IMR-90 (cell line): Measurements from ENCODE around the gene HDAC7. TPM values are rescaled to one million over a fixed set of nuclear protein-coding genes. Genes with fewer than 3 reads are reported as not detected.

Source experiments
- ATAC-seq: fragments of 200-7000 bp; cut with Tn5 transposase; 2 replicates; pipeline ENCODE4 v1.9.1; 2020; ENCODE audit warnings: low read depth, mild to moderate bottlenecking, moderate library complexity
- BruUV-seq: library from RNA; stranded (reverse); fragments of 400-500 nt; replicated peaks from 2 replicates; lab custom pipeline; 2021; lab: Mats Ljungman, UMichigan
- CTCF ChIA-PET: fragments of 300-600 bp; formaldehyde crosslinking; extraction: SDS; loops from one replicate; lab custom pipeline; 2021; ENCODE audit warnings: antibody characterized with exemption; lab: Yijun Ruan, JAX
- POLR2A ChIA-PET: fragments of 300-600 bp; sonication (Branson Sonifier 250); formaldehyde crosslinking; loops from one replicate; lab custom pipeline; 2022; ENCODE audit warnings: antibody characterized with exemption; ENCODE audit not compliant: unreplicated experiment; lab: Charles Lee
- DNase-seq: peaks from one replicate; pipeline ENCODE4 v3.0.0; 2013
- H2AFZ ChIP-seq: replicated peaks from 2 replicates; pipeline ENCODE3; 2013; ENCODE audit warnings: low read length, mild to moderate bottlenecking; ENCODE audit not compliant: poor library complexity
- H2AK5ac ChIP-seq: 2 replicates; pipeline ENCODE4 v1.6.1; 2013; ENCODE audit warnings: low read depth, low read length, inconsistent platforms
- H2AK9ac ChIP-seq: replicated peaks from 2 replicates; pipeline ENCODE3; 2013; ENCODE audit warnings: mild to moderate bottlenecking, low read depth, low read length, moderate library complexity; ENCODE audit not compliant: poor library complexity
- H2BK120ac ChIP-seq: 2 replicates; pipeline ENCODE4 v1.6.1; 2013; ENCODE audit warnings: low read depth, low read length, inconsistent platforms
- H2BK15ac ChIP-seq: 3 replicates; pipeline ENCODE4 v1.6.1; 2013; ENCODE audit warnings: low read depth, low read length, inconsistent platforms
- H2BK20ac ChIP-seq: 2 replicates; pipeline ENCODE4 v1.6.1; 2013; ENCODE audit warnings: low read depth, mild to moderate bottlenecking, inconsistent platforms, low read length, moderate library complexity
- H2BK5ac ChIP-seq: 2 replicates; pipeline ENCODE4 v1.6.1; 2013; ENCODE audit warnings: mild to moderate bottlenecking, low read depth, low read length, inconsistent platforms; ENCODE audit not compliant: poor library complexity, severe bottlenecking
- H3K14ac ChIP-seq: replicated peaks from 2 replicates; pipeline ENCODE4 v1.6.1; 2013; ENCODE audit warnings: low read depth, low read length, inconsistent platforms
- H3K18ac ChIP-seq: 2 replicates; pipeline ENCODE4 v1.6.1; 2013; ENCODE audit warnings: low read depth, low read length, control low read depth
- H3K23ac ChIP-seq: 2 replicates; pipeline ENCODE4 v1.6.1; 2013; ENCODE audit warnings: low read depth, low read length, inconsistent platforms
- H3K27ac ChIP-seq: 2 replicates; pipeline ENCODE4 v1.5.1; 2013; ENCODE audit warnings: mild to moderate bottlenecking, control low read depth, low read length; ENCODE audit not compliant: insufficient read depth
- H3K27me3 ChIP-seq: 2 replicates; pipeline ENCODE4 v1.6.1; 2013; ENCODE audit warnings: low read length; ENCODE audit not compliant: control insufficient read depth, insufficient read depth
- H3K36me3 ChIP-seq: 2 replicates; pipeline ENCODE4 v1.6.1; 2013; ENCODE audit warnings: low read length, mixed read lengths; ENCODE audit not compliant: control insufficient read depth, insufficient read depth
- H3K4ac ChIP-seq: 2 replicates; pipeline ENCODE4 v1.6.1; 2013; ENCODE audit warnings: low read depth, low read length, inconsistent platforms
- H3K4me1 ChIP-seq: 2 replicates; pipeline ENCODE4 v1.6.1; 2013; ENCODE audit warnings: low read length, mixed read lengths; ENCODE audit not compliant: control insufficient read depth, insufficient read depth
- H3K4me2 ChIP-seq: 2 replicates; pipeline ENCODE4 v1.6.1; 2013; ENCODE audit warnings: low read depth, mild to moderate bottlenecking, control low read depth, low read length, moderate library complexity
- H3K4me3 ChIP-seq: 2 replicates; pipeline ENCODE4 v1.5.1; 2013; ENCODE audit warnings: low read depth, mild to moderate bottlenecking, control low read depth, low read length, moderate library complexity; ENCODE audit not compliant: insufficient read depth
- H3K56ac ChIP-seq: 2 replicates; pipeline ENCODE4 v1.6.1; 2013; ENCODE audit warnings: low read length, inconsistent platforms; ENCODE audit not compliant: insufficient read depth; ENCODE audit errors: extremely low read depth
- H3K79me1 ChIP-seq, 2 experiments: 2 replicates each; pipeline ENCODE4 v1.6.1; 2013; ENCODE audit warnings: low read length in 2 of 2, inconsistent platforms in 1 of 2, low read depth in 1 of 2
- H3K9ac ChIP-seq: 2 replicates; pipeline ENCODE4 v1.6.1; 2013; ENCODE audit warnings: low read depth, low read length, control low read depth
- H3K9me1 ChIP-seq: 2 replicates; pipeline ENCODE4 v1.6.1; 2013; ENCODE audit warnings: low read length, inconsistent platforms; ENCODE audit not compliant: insufficient read depth
- H3K9me3 ChIP-seq: 2 replicates; pipeline ENCODE4 v1.6.1; 2013; ENCODE audit warnings: low read length; ENCODE audit not compliant: control insufficient read depth, insufficient read depth
- H4K20me1 ChIP-seq: 2 replicates; pipeline ENCODE4 v1.6.1; 2013; ENCODE audit warnings: low read length, inconsistent platforms; ENCODE audit not compliant: insufficient read depth
- H4K5ac ChIP-seq: 2 replicates; pipeline ENCODE4 v1.6.1; 2013; ENCODE audit warnings: mild to moderate bottlenecking, low read depth, low read length, control low read depth
- H4K8ac ChIP-seq, 2 experiments: 2 replicates each; pipeline ENCODE4 v1.6.1; 2013; ENCODE audit warnings: low read depth in 2 of 2, low read length in 2 of 2, control low read depth in 1 of 2, inconsistent platforms in 1 of 2
- H4K91ac ChIP-seq: 2 replicates; pipeline ENCODE4 v1.6.1; 2013; ENCODE audit warnings: low read depth, low read length, inconsistent platforms; ENCODE audit not compliant: insufficient read depth
- CEBPB ChIP-seq: IDR thresholded peaks from 2 replicates; pipeline ENCODE4 v1.6.1; 2012; ENCODE audit warnings: low read depth, low read length, improper control_type of control experiment
- CHD1 ChIP-seq: IDR thresholded peaks from 2 replicates; pipeline ENCODE4 v1.6.1; 2012; ENCODE audit warnings: low read depth, low read length, improper control_type of control experiment
- CTCF ChIP-seq: conservative IDR thresholded peaks from 2 replicates; pipeline ENCODE4 v1.5.1; 2012; ENCODE audit warnings: mild to moderate bottlenecking, low read depth, low read length, improper control_type of control experiment
- ELK1 ChIP-seq: fragments of 150-350 bp; IDR thresholded peaks from 2 replicates; pipeline ENCODE4 v1.6.1; 2016; ENCODE audit warnings: low read depth, mild to moderate bottlenecking, low read length, moderate library complexity, borderline replicate concordance
- FOS ChIP-seq: fragments of 150-350 bp; IDR thresholded peaks from 2 replicates; pipeline ENCODE4 v1.6.1; 2016; ENCODE audit warnings: low read depth, low read length
- MAFK ChIP-seq: IDR thresholded peaks from 2 replicates; pipeline ENCODE4 v1.6.1; 2012; ENCODE audit warnings: low read depth, low read length, improper control_type of control experiment
- MAZ ChIP-seq: IDR thresholded peaks from 2 replicates; pipeline ENCODE4 v1.6.1; 2012; ENCODE audit warnings: low read depth, mild to moderate bottlenecking, low read length, improper control_type of control experiment, moderate library complexity, borderline replicate concordance
- MXI1 ChIP-seq: IDR thresholded peaks from 2 replicates; pipeline ENCODE4 v1.6.1; 2012; ENCODE audit warnings: low read depth, mild to moderate bottlenecking, low read length, moderate library complexity, borderline replicate concordance
- NFE2L2 ChIP-seq: fragments of 150-350 bp; IDR thresholded peaks from 2 replicates; pipeline ENCODE4 v1.6.1; 2016; ENCODE audit warnings: low read depth, mild to moderate bottlenecking, low read length
- RAD21 ChIP-seq: IDR thresholded peaks from 2 replicates; pipeline ENCODE4 v1.6.1; 2012; ENCODE audit warnings: low read length, improper control_type of control experiment
- RCOR1 ChIP-seq: IDR thresholded peaks from 2 replicates; pipeline ENCODE4 v1.6.1; 2012; ENCODE audit warnings: mild to moderate bottlenecking, low read length, improper control_type of control experiment; ENCODE audit not compliant: insufficient replicate concordance
- SMC3 ChIP-seq: fragments of 150-350 bp; IDR thresholded peaks from 2 replicates; pipeline ENCODE4 v1.6.1; 2016; ENCODE audit warnings: low read depth, mild to moderate bottlenecking, antibody characterized with exemption, low read length, moderate library complexity
- USF2 ChIP-seq: fragments of 150-350 bp; IDR thresholded peaks from 2 replicates; pipeline ENCODE4 v1.6.1; 2017; ENCODE audit warnings: mild to moderate bottlenecking, antibody characterized with exemption, low read length, low read depth
- WGBS, 2 experiments: methylation state at CpG; one replicate each; pipeline versions ENCODE4 v1.1.5 to v1.1.7; 2013; ENCODE audit warnings: missing lambda C conversion rate in 2 of 2; ENCODE audit not compliant: insufficient read length in 1 of 2; ENCODE audit errors: extremely low coverage in 2 of 2; 5-methylcytosine and 5-hydroxymethylcytosine counted together
- dilution Hi-C: fragments of 300-500 bp; cut with HindIII; formaldehyde crosslinking; loops from one replicate; pipeline ENCODE4 v1.14.3; 2018; ENCODE audit warnings: low sequenced_read_pairs; ENCODE audit not compliant: unreplicated experiment
- in situ Hi-C: fragments of 300-500 bp; cut with MboI; formaldehyde crosslinking; loops from 3 replicates; pipeline ENCODE4 v1.14.3; 2019; ENCODE audit warnings: low sequenced_read_pairs, inconsistent platforms, mixed read lengths
- intact Hi-C: fragments of 100-400 bp; cut with micrococcal nuclease; formaldehyde crosslinking; loops from 2 replicates; pipeline ENCODE4 v1.10.0; 2022
- polyA plus RNA-seq, 3 experiments: library from polyadenylated mRNA; depleted of rRNA; stranded (reverse); fragments of >200 nt; gene quantifications; 2 replicates each; pipeline ENCODE4 v1.2.3, GENCODE V29; 2012; ENCODE audit warnings: low replicate concordance in 1 of 3
- total RNA-seq: library from RNA; depleted of rRNA; stranded (reverse); fragments of >200 nt; gene quantifications from 2 replicates; pipeline ENCODE4 v1.2.3, GENCODE V29; 2012

HDAC7 gene
- total and polyA plus RNA-seq, 2 of the 4 experiments (the other 2 are of a cell fraction) = 10.4 to 64.7 TPM

- no peak overlapping the region for H3K4me3 ChIP-seq
- no peak overlapping the region for H3K56ac ChIP-seq
These were observed 2.3 kb downstream of the HDAC7 start for GRCh38 chr12:47817272-47818006.

More at GRCh38 chr12:47817272-47818006, 2.3 kb downstream of the HDAC7 start:
- no peak for DNase-seq
- in situ Hi-C loops = no loop called here
- Histone ChIP-seq H3K4me1 (peaks cover 53% of the 10 kb centered on the region), H4K5ac (peak overlapping the region; percentile 2; the same call in 1 of the 2 replicates), H2BK5ac (peak overlapping the region; percentile 79), H2AK5ac (peak overlapping the region; percentile 95), H3K27ac (peak overlapping the region; percentile 99), H3K79me1 (peaks cover 12 to 58% of the 10 kb centered on the region in 2 experiments; a peak in 3 of 4 replicates), H2AK9ac (peak overlapping the region; percentile 84), H3K36me3 (peaks cover 5% of the 10 kb centered on the region; the same call in 1 of the 2 replicates), H3K4me2 (peak overlapping the region; percentile 84), H3K27me3 (no peaks in the 10 kb centered on the region), H3K4ac (peak overlapping the region; percentile 87), H3K9me1 (peaks cover 37% of the 10 kb centered on the region), H3K9ac (peak overlapping the region; percentile 85), H4K91ac (peak overlapping the region; percentile 62; the same call in 1 of the 2 replicates), H2AFZ (peak overlapping the region; percentile 47), H4K8ac (peak overlapping the region; percentile 28 to 45; a peak in 2 of 4 replicates), H4K20me1 (peaks cover 62% of the 10 kb centered on the region), H3K14ac (peak overlapping the region; percentile 93), H2BK20ac (no peak overlapping the region), H3K9me3 (no peaks in the 10 kb centered on the region), H3K23ac (peak overlapping the region; percentile 83), H2BK120ac (peak overlapping the region; percentile 56; the same call in 1 of the 2 replicates), H2BK15ac (peak overlapping the region; percentile 63; the same call in 1 of the 3 replicates), H3K18ac (no peak overlapping the region)
- ChIA-PET CTCF (interaction anchor here (0.6 to 1.6 kb wide), 5 partner anchors 9 to 800 kb away, joined by 4 to 7 read pairs (median 5); no protein-coding TSS in a partner anchor), POLR2A (interaction anchor here (1.7 kb wide), 1 partner anchor 10 kb away, joined by 4 read pairs; no protein-coding TSS in a partner anchor)
- WGBS, 2 experiments = 33% methylated on average over 1 of the region's 7 CpGs; no CpG with 5 or more reads in 1 of the 2 experiments
- no TSS peak for BruUV-seq
- no peak for TF ChIP-seq CEBPB
- no peak for TF ChIP-seq ELK1
- TF ChIP-seq NFE2L2 = no peak
- no peak for TF ChIP-seq RAD21
- no peak for TF ChIP-seq MXI1
- TF ChIP-seq MAFK = no peak
- no peak for TF ChIP-seq MAZ
- TF ChIP-seq RCOR1 = no peak
- TF ChIP-seq CTCF = peak; percentile 38
- TF ChIP-seq SMC3 = 0 out of 2 replicates have a peak, but pooled peaks have one; percentile 5
- no peak for TF ChIP-seq FOS
- no peak for TF ChIP-seq CHD1
- TF ChIP-seq USF2 = no peak
- intact Hi-C loops = loop anchor here (2.0 kb wide), 1 partner anchor 21 kb away; no protein-coding TSS in a partner anchor
- ATAC-seq = no peak
- dilution Hi-C loops = no loop called here
